ENCODE data around the gene COMMD4. TPM values are rescaled to one million over a fixed set of nuclear protein-coding genes. Genes with fewer than 3 reads are reported as not detected.
"Not testable (repeated sequence)": the region's sequence is repeated elsewhere in the genome, so short reads cannot be mapped to it uniquely, and the experiment has no call there.

Gene COMMD4
- total RNA-seq, 1 experiment from 2014 or later: 144 TPM

- no peak for DNase-seq
Observed at GRCh38 chr15:75325922-75326321, 9.9 kb upstream of the COMMD4 start.

GRCh38 chr15:75327005-75327404 lies 8.9 kb upstream of the COMMD4 start:
- Histone ChIP-seq H3K4me3 (no peak overlapping the region), H3K36me3 (no peaks in the 10 kb centered on the region), H3K27me3 (no peaks in the 10 kb centered on the region), H3K9me3 (no peaks in the 10 kb centered on the region)
- DNase-seq: no peak

More at GRCh38 chr15:75325922-75326321, 9.9 kb upstream of the COMMD4 start:
- H3K36me3 ChIP-seq: no peaks in the 10 kb centered on the region
- no peaks in the 10 kb centered on the region for H3K9me3 ChIP-seq
- H3K27me3 ChIP-seq: no peaks in the 10 kb centered on the region
- H3K4me3 ChIP-seq: no peak overlapping the region

- H3K4me3 ChIP-seq: no peak overlapping the region
- no peak for DNase-seq
- no peaks in the 10 kb centered on the region for H3K27me3 ChIP-seq
- no peaks in the 10 kb centered on the region for H3K9me3 ChIP-seq
- no peaks in the 10 kb centered on the region for H3K36me3 ChIP-seq
Observed at GRCh38 chr15:75327491-75327890, 8.4 kb upstream of the COMMD4 start.

GRCh38 chr15:75328493-75329314 lies 7.2 kb upstream of the COMMD4 start:
- no peak for DNase-seq
- Histone ChIP-seq H3K9me3 (no peaks in the 10 kb centered on the region), H3K36me3 (no peaks in the 10 kb centered on the region), H3K27me3 (no peaks in the 10 kb centered on the region), H3K4me3 (no peak overlapping the region)

- Histone ChIP-seq H3K27me3 (no peaks in the 10 kb centered on the region), H3K4me3 (no peak overlapping the region), H3K9me3 (no peaks in the 10 kb centered on the region), H3K36me3 (no peaks in the 10 kb centered on the region)
- no peak for DNase-seq
Observed at GRCh38 chr15:75329571-75329970, 6.3 kb upstream of the COMMD4 start.

GRCh38 chr15:75332093-75332492 lies 3.8 kb upstream of the COMMD4 start:
- H3K4me3 ChIP-seq, H3K27me3 ChIP-seq, DNase-seq, H3K36me3 ChIP-seq, H3K9me3 ChIP-seq: not testable (repeated sequence)

GRCh38 chr15:75333654-75334419 lies 2.0 kb upstream of the COMMD4 start:
- not testable (repeated sequence) for H3K36me3 ChIP-seq, H3K9me3 ChIP-seq, H3K4me3 ChIP-seq, H3K27me3 ChIP-seq, DNase-seq

- Histone ChIP-seq H3K4me3 (peak overlapping the region; percentile 71), H3K9me3 (no peaks in the 10 kb centered on the region), H3K36me3 (0 out of 2 replicates have a peak, but pooled peaks cover 2% of the 10 kb centered on the region), H3K27me3 (no peaks in the 10 kb centered on the region)
- DNase-seq: no peak
Observed at GRCh38 chr15:75335313-75335704, 554 bp upstream of the COMMD4 start.

GRCh38 chr15:75338661-75339240 lies 2.9 kb downstream of the COMMD4 start:
- Histone ChIP-seq H3K4me3 (no peak overlapping the region), H3K9me3 (no peaks in the 10 kb centered on the region), H3K36me3 (peaks cover 8% of the 10 kb centered on the region; the same call in 1 of the 2 replicates), H3K27me3 (no peaks in the 10 kb centered on the region)
- no peak for DNase-seq

GRCh38 chr15:75339531-75340240 lies 3.8 kb downstream of the COMMD4 start:
- DNase-seq: no peak
- Histone ChIP-seq H3K9me3 (no peaks in the 10 kb centered on the region; the same call in 1 of the 2 replicates), H3K4me3 (no peak overlapping the region), H3K36me3 (peaks cover 8% of the 10 kb centered on the region; the same call in 1 of the 2 replicates), H3K27me3 (no peaks in the 10 kb centered on the region; the same call in 1 of the 2 replicates)

GRCh38 chr15:75342221-75342620 lies 6.4 kb downstream of the COMMD4 start:
- DNase-seq: no peak
- peaks cover 8% of the 10 kb centered on the region; the same call in 1 of the 2 replicates for H3K36me3 ChIP-seq
- no peak overlapping the region for H3K4me3 ChIP-seq
- H3K9me3 ChIP-seq: no peaks in the 10 kb centered on the region; the same call in 1 of the 2 replicates
- H3K27me3 ChIP-seq: peaks cover 11% of the 10 kb centered on the region

- not testable (repeated sequence) for H3K4me3 ChIP-seq, DNase-seq, H3K36me3 ChIP-seq, H3K9me3 ChIP-seq
- H3K27me3 ChIP-seq: peaks cover 29% of the 10 kb centered on the region
Observed at GRCh38 chr15:75343953-75344352, 8.1 kb downstream of the COMMD4 start.

GRCh38 chr15:75346796-75347221 lies 10.9 kb downstream of the COMMD4 start, which contains the start of gene NEIL1:
TSS of gene NEIL1 (plus strand) at chr15:75347039. CDS start at chr15:75348906, 1,867 bp downstream.
- peak within 1 kb of the TSS; percentile 24 for H3K4me3 ChIP-seq
- no peaks in the 10 kb centered on the region for H3K36me3 ChIP-seq
- no peak for DNase-seq
- H3K27me3 ChIP-seq: peaks cover 34% of the 10 kb centered on the region
- H3K9me3 ChIP-seq: no peaks in the 10 kb centered on the region; the same call in 1 of the 2 replicates

- Histone ChIP-seq H3K4me3 (peak overlapping the region; percentile 24), H3K27me3 (peaks cover 34% of the 10 kb centered on the region), H3K9me3 (no peaks in the 10 kb centered on the region; the same call in 1 of the 2 replicates), H3K36me3 (no peaks in the 10 kb centered on the region; the same call in 1 of the 2 replicates)
- no peak for DNase-seq
Observed at GRCh38 chr15:75347222-75348033, 11.6 kb downstream of the COMMD4 start.

GRCh38 chr15:75348034-75348561 lies 12.2 kb downstream of the COMMD4 start:
- Histone ChIP-seq H3K4me3 (peak overlapping the region; percentile 24), H3K9me3 (no peaks in the 10 kb centered on the region; the same call in 1 of the 2 replicates), H3K36me3 (no peaks in the 10 kb centered on the region; the same call in 1 of the 2 replicates), H3K27me3 (peaks cover 34% of the 10 kb centered on the region)
- no peak for DNase-seq

Measured in MG63 (cell line).